Activated T-cell treated with anti-CD3 and anti-CD28 coated beads, Interleukin-2, amount 50 U/mL, for 1 hour (primary cell): ENCODE results near the gene OR6B2.

Source experiments
- DNase-seq: peaks from one replicate; pipeline ENCODE4 v3.0.0-alpha.2; 2020

OR6B2 gene

GRCh38 chr2:240037358-240037757, 7.1 kb upstream of the OR6B2 start:
- DNase-seq: no peak

DNA sequence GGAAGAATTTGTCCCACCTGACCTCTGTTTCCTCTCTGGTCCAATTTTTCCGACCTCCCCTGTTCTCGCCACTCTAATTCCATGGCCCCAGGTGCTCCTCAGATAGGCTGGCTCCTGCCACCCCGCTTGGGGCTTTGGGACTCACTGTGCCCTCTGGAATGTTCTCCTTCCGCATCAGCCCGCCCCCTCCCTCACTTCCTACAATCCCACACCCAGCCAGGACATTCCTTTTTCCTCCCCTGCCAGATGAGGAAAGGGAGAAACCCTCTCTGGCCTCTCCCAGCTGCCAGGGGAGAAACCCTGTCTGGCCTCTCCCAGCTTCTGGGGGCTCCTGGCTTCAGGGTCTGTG, 3.1 kb upstream of the OR6B2 start:
- DNase-seq: no peak

DNA sequence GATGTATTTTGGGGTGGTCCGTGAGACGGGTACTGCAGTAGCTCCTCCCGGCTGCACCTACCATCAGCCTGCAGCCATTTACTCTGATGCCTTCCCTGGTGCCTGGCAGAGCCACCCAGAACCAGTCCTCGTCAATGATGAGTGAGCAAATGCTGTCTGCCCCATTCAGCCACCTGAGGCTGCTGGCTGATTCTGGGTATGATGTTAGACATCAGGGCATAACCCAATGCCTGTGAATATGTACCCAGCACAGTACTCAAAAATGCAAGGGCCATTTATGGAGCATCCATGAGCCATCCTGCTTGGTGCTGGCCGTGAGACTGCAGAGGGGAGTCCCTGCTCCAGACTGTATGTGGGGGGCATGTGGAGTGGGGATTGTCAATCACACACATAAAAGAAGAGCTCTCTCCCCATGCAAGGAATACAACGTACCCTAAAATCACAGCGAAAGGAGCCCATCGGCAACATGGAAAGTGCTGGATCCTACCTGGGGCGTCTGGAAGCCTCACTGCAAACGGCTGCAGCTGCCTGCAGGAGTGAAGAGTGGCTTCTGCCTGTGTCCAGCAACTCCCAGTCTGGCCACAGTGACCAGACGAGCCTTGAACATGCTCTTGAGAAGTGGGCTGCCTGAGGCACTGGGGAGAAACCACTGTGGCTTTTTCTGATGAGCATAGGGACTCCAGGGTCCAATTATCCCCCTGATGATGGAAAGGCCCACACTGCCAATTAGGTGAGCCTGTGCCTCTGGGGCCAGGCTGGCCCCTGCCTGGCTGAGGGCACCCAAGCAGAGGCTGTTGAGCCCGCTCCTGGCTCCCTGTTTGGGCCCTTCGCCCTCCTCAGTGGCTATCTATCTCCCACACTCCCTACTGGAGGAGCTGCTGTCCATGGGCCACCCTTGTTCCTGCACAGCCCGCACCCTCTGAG, 2.4 kb upstream of the OR6B2 start:
- DNase-seq: no peak

- no peak for DNase-seq
Measured at GRCh38 chr2:240024766-240025165, 5.5 kb downstream of the OR6B2 start.

DNA sequence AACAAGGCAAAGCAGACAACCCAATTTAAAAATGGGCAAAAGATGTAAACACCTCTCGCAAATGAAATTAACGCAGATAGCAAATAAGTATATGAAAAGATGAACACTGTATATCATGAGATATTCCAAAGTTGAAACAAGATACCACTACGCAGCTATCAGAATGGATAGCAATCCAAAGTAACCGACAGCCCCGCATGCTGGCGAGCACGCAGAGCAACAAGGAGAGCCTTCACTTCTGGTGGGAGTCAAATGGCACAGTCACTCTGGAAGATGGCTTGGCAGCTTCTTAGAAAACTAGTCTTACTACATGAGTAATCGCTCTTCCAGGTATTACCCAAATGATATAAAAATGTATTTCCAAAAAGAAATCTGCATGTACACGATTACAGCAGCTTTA, 6.4 kb downstream of the OR6B2 start:
- no peak for DNase-seq

DNA sequence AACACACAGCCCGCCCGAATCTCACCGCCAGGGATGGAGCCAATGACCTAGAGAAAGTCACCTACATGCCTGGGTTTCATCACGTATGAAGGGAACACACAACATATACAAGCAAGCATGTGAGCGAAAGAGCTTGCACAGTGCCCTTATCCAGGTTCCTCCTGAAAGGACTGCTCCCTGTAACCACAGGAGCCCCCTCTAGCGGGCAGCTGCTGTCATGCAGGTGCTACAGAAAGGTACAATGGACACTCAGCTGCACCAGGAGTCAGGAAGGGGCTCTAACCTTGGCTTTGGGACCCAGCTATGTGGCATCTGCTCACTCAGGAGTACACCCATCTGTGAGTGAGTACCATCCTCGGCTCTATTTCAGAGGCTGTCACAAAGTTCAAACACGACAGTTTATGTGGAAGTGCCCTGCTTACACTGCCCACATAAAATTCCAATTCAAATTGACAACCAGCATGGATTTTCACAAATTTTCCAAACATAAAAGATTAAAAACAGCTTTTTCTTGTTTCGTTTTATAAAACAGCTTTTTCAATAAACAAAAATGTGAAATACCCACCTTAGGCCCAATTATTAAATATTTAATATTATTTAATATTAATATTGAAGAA, 8.6 kb downstream of the OR6B2 start:
- peak; percentile 70 for DNase-seq

- DNase-seq: no peak
Measured at GRCh38 chr2:240018071-240018750, 12.0 kb downstream of the OR6B2 start.

DNA sequence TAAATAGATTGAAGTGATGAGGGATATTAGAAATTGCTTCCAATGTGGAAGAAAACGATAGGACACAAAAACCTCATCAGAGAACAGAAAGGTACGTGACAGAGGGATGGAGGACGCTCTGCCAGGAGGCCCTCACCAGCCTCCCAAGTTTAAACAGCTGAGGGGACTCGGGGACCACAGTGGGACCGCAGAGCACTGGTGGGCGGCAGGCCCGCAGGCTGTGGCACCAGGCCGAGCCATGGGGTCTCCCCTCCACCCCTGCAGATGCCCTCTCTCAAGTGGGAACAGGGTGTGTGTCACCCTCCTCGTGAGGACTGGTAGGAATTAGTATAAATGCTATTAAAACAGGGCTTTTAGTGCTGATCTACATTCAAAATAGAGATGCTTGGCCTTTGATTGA, 15.9 kb downstream of the OR6B2 start:
- DNase-seq: no peak

DNA sequence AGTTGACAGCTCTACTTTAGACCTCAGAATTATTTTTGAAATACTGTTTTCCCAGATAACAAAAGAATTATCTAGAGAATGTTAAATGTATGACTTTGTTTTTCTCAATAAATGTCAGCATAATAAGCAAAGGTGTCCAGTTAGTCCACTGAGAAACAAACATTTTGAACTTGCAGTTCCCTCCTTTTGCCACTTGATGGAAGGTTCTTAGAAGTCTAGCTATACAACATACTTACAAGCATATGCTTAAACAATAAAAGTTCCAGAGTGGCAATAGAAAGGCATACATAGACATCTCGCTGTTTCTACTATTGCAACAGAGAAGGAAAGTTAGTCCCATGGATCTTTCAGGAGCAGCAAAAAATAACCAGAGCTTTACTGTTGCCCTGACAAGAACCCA, 16.9 kb downstream of the OR6B2 start:
- no peak for DNase-seq

GRCh38 chr2:240002983-240003382, 27.2 kb downstream of the OR6B2 start:
- no peak for DNase-seq

DNA sequence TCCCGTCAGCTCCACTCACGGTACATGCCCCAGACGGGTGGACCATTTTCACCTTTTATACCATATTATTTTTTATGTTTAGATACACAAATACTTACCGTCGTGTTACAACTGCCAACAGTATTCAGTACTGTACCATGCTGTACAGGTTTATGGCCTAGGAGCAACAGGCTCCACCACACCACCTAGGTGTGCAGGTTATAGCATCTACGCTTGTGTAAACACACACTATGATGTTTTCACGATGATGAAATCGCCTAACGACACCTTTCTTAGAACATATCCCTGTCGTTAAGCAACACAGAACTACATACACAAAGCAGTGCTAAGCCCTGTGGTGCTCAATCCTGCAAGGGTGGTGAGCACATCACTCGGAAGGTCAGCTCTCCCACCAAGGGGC, 29.6 kb downstream of the OR6B2 start:
- no peak for DNase-seq

- no peak for DNase-seq
Measured at GRCh38 chr2:239997686-239998409, 32.4 kb downstream of the OR6B2 start.

- no peak for DNase-seq
Measured at GRCh38 chr2:239994086-239994485, 36.1 kb downstream of the OR6B2 start.

GRCh38 chr2:239993291-239993690, 36.9 kb downstream of the OR6B2 start:
- no peak for DNase-seq

DNA sequence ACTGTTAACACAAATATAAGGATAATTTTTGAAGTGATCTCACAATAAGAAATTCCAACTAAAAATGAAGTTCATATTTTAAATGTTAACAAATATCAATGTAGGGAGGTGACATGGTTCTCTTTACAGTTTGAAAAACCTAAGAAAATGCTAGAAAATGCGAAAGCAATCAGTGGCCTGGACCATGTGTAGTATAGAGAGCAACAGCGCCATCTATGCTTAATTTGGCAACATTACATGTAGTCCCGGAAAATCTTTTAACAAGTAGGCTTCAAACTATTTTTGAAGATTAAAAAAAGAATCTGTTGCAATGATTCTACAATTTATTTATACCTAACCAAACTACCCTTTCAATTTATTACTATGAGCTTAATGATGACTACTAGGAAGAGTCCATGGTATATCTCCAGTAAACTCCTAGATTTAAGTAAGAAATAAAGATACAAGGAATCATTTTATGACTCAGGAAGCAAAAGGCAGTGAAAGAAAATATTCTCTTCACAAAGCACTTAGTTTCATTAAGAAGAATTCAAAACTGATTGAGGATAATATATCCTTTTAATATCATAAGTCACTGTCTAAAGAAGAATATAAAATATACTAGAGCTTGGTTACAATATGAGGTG, 38.4 kb downstream of the OR6B2 start:
- DNase-seq: no peak

DNA sequence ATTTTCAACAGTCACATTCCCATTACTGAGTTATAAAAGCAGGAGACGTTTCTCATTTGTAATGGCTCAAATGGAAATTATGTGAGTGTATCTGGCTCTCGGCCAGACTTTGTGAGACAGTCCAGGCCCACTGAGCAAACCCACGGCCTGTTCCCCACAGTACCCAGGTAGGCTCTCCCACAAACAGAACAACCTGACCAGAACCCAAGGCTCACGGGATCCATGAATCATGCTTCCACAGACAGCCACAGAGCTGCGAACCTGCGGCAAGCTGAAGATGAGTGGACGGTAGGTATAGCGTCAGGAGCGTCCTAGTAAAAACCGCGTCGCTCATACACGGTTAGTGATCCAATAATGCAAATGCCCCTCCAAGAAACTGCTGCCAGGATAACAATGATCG, 39.3 kb downstream of the OR6B2 start:
- DNase-seq: no peak

GRCh38 chr2:239985356-239985755, 44.9 kb downstream of the OR6B2 start:
- DNase-seq: no peak

DNA sequence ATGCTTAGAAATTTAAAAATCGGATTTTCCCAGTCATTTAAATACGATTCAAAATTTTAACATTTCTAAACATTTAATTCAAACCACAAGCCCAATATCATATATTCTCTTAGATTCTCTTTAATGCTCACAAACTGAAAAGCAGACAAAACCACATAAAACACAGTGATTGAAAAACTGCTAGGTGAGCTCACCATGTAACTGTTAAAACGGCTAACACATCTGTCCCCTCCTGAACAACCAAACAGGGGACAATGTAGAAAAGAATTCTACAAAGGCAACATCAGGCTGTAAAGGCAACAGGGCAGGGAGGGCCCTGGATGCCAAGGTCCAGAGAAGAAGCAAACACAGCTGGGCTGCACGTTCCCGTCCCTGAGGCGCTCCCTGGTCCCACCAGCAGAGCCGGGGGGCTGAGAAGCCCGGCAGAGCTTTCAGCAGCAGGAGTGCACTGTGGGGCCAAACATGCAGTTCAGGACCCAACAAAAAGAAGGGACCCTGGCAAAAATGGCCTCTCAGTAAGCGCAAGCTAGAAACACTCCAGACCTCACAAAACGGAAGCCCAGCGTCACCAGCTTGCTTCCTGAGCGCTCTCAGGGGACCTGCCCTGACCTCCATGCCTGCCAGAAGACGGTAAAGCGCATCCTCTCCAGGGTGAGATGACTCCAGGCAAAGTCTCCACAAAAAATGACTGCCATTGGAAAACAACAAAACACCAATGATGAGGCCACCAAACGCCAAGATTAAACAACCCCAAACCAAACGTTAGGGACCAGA, 45.6 kb downstream of the OR6B2 start:
- no peak for DNase-seq

- no peak for DNase-seq
Measured at GRCh38 chr2:239983004-239983778, 47.0 kb downstream of the OR6B2 start.
